ENCODE data around the gene NRP2. TPM values are rescaled to one million over a fixed set of nuclear protein-coding genes. Genes with fewer than 3 reads are reported as not detected.

NRP2 gene
- total and polyA plus RNA-seq, 2 donors (not counting 1 experiment from before 2014, with no cell fraction given): 1.8 to 6.8 TPM

DNA sequence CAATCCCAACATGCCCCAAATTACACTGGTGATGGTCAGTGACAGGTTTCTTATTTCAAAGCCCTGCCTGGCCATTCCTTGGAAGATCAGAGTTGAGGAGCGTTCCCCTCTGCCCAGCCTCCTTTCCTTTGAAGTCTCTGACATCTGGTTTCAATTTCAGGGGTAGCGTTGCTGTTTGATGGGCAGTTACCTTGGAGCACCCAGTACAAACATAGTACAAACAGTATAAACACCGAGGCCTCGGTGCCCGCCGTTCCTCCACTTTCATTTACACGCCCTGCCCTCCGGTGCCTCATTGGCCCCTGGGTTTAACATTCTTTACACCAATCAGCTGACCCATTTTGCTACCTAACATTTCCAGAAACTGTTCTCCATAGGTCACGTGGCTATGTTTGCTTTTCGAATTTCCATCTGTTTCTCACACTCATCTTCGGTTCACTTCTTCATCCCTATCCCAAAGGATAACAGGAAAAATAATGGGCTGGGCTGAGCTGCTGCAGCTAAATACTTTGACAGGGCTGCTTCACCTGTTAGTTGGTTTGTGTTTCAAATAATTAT is 65.6 kb downstream of the NRP2 start:
- H3K4me3 ChIP-seq (ENCODE audit: control extremely low read depth in 1 of 5, extremely low read depth in 1 of 5, insufficient read depth in 1 of 5, low read depth in 2 of 5, low read length in 4 of 5): no peak overlapping the region
- no peaks in the 10 kb centered on the region for H3K27me3 ChIP-seq (replicated peaks in 1 of 4; ENCODE audit: control extremely low read depth in 1 of 4, control insufficient read depth in 3 of 4, insufficient read depth in 4 of 4, low read length in 3 of 4)
- no peak overlapping the region for H3K4me2 ChIP-seq (replicated peaks; ENCODE audit: low read depth, low read length, poor library complexity, severe bottlenecking)
- no peaks in the 10 kb centered on the region for H3K79me2 ChIP-seq (ENCODE audit: control insufficient read depth, insufficient read depth, low read length)
- no peaks in the 10 kb centered on the region for H3K9me3 Mint-ChIP-seq (ENCODE audit: insufficient read depth)
- H3K27me3 Mint-ChIP-seq: no peaks in the 10 kb centered on the region
- DNase-seq: no peak
- H3K36me3 ChIP-seq (replicated peaks in 1 of 2; ENCODE audit: control extremely low read depth in 1 of 2, control insufficient read depth in 1 of 2, extremely low read depth in 1 of 2, insufficient read depth in 2 of 2, low read length in 1 of 2): no peaks in the 10 kb centered on the region
- no peak for TF ChIP-seq EZH2 (IDR thresholded peaks at IDR 0.05; ENCODE audit: borderline replicate concordance, insufficient read depth, low read depth, low read length, poor library complexity, severe bottlenecking)
- TF ChIP-seq, protein P1, sequence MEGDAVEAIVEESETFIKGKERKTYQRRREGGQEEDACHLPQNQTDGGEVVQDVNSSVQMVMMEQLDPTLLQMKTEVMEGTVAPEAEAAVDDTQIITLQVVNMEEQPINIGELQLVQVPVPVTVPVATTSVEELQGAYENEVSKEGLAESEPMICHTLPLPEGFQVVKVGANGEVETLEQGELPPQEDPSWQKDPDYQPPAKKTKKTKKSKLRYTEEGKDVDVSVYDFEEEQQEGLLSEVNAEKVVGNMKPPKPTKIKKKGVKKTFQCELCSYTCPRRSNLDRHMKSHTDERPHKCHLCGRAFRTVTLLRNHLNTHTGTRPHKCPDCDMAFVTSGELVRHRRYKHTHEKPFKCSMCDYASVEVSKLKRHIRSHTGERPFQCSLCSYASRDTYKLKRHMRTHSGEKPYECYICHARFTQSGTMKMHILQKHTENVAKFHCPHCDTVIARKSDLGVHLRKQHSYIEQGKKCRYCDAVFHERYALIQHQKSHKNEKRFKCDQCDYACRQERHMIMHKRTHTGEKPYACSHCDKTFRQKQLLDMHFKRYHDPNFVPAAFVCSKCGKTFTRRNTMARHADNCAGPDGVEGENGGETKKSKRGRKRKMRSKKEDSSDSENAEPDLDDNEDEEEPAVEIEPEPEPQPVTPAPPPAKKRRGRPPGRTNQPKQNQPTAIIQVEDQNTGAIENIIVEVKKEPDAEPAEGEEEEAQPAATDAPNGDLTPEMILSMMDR (IDR thresholded peaks at IDR 0.05): no peak
- no peak overlapping the region for H3K9ac ChIP-seq (ENCODE audit: low read length)
- no peak overlapping the region for H3K4me3 Mint-ChIP-seq
- H2AFZ ChIP-seq (ENCODE audit: insufficient read depth, low read depth, low read length, poor library complexity, severe bottlenecking): no peak overlapping the region
- no peaks in the 10 kb centered on the region for H3K4me1 ChIP-seq (ENCODE audit: control insufficient read depth in 2 of 2, insufficient read depth in 2 of 2, low read length in 2 of 2)
- intact Hi-C loops (cut with micrococcal nuclease): no loop called here
- H3K4me1 Mint-ChIP-seq: no peaks in the 10 kb centered on the region
- ATAC-seq (ENCODE audit: low read depth): no peak
- H4K20me1 ChIP-seq (ENCODE audit: control insufficient read depth, insufficient read depth, low read length, poor library complexity, severe bottlenecking): no peaks in the 10 kb centered on the region
- ChIA-PET POLR2A (no interaction called here), CTCF (no interaction called here)
- H3K27ac ChIP-seq (ENCODE audit: low read length in 2 of 2): no peak overlapping the region
- no peaks in the 10 kb centered on the region for H3K9me3 ChIP-seq (ENCODE audit: control extremely low read depth in 1 of 3, control insufficient read depth in 2 of 3, insufficient read depth in 1 of 3, low read length in 2 of 3)
- H3K27ac Mint-ChIP-seq: no peak overlapping the region
- 92% methylated on average over 8 of the region's 11 CpGs for WGBS (ENCODE audit: insufficient coverage)

DNA sequence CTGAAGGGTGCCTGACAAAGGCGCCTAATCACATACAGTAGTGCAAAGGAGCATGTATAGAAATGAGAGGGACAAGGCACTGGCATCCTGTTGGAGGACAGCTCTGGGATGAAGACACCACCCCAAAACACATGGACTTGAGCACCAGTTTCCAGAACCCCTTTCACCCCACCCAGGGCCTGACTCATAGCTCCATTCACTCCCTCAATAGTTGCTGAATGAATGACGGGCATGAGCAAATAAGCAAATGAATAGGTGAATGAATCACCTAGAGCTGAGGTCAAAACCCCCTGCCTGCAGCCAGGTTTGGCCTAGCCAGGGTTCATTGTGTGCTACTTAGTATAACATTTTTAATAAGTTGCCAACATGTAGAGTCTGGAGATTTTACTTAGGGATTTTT is 66.3 kb downstream of the NRP2 start:
- no peak overlapping the region for H3K9ac ChIP-seq (ENCODE audit: low read length)
- no peak overlapping the region for H3K4me2 ChIP-seq (replicated peaks; ENCODE audit: low read depth, low read length, poor library complexity, severe bottlenecking)
- Mint-ChIP-seq H3K27ac (no peak overlapping the region), H3K4me1 (no peaks in the 10 kb centered on the region), H3K9me3 (ENCODE audit: insufficient read depth) (no peaks in the 10 kb centered on the region), H3K27me3 (no peaks in the 10 kb centered on the region), H3K4me3 (no peak overlapping the region)
- TF ChIP-seq, protein P1 (IDR thresholded peaks at IDR 0.05): no peak
- TF ChIP-seq EZH2 (IDR thresholded peaks at IDR 0.05; ENCODE audit: borderline replicate concordance, insufficient read depth, low read depth, low read length, poor library complexity, severe bottlenecking): no peak
- no peak overlapping the region for H3K4me3 ChIP-seq (ENCODE audit: control extremely low read depth in 1 of 5, extremely low read depth in 1 of 5, insufficient read depth in 1 of 5, low read depth in 2 of 5, low read length in 4 of 5)
- H4K20me1 ChIP-seq (ENCODE audit: control insufficient read depth, insufficient read depth, low read length, poor library complexity, severe bottlenecking): no peaks in the 10 kb centered on the region
- WGBS (ENCODE audit: insufficient coverage): no CpG with 5 or more reads among the region's 2 CpGs
- ChIA-PET POLR2A (no interaction called here), CTCF (no interaction called here)
- no peak overlapping the region for H3K27ac ChIP-seq (ENCODE audit: low read length in 2 of 2)
- no peaks in the 10 kb centered on the region for H3K79me2 ChIP-seq (ENCODE audit: control insufficient read depth, insufficient read depth, low read length)
- no peaks in the 10 kb centered on the region for H3K27me3 ChIP-seq (replicated peaks in 1 of 4; ENCODE audit: control extremely low read depth in 1 of 4, control insufficient read depth in 3 of 4, insufficient read depth in 4 of 4, low read length in 3 of 4)
- H2AFZ ChIP-seq (ENCODE audit: insufficient read depth, low read depth, low read length, poor library complexity, severe bottlenecking): no peak overlapping the region
- H3K9me3 ChIP-seq (ENCODE audit: control extremely low read depth in 1 of 3, control insufficient read depth in 2 of 3, insufficient read depth in 1 of 3, low read length in 2 of 3): no peaks in the 10 kb centered on the region
- no peaks in the 10 kb centered on the region for H3K36me3 ChIP-seq (replicated peaks in 1 of 2; ENCODE audit: control extremely low read depth in 1 of 2, control insufficient read depth in 1 of 2, extremely low read depth in 1 of 2, insufficient read depth in 2 of 2, low read length in 1 of 2)
- intact Hi-C loops (cut with micrococcal nuclease): no loop called here
- DNase-seq (no peak), ATAC-seq (ENCODE audit: low read depth) (no peak)
- no peaks in the 10 kb centered on the region for H3K4me1 ChIP-seq (ENCODE audit: control insufficient read depth in 2 of 2, insufficient read depth in 2 of 2, low read length in 2 of 2)

Data from B cell (primary cell).